Gastrocnemius medialis (tissue), 4 donors: ENCODE results near the gene IL1B.

Source experiments
- CTCF ChIP-seq, 5 experiments: fragments of 450-650 bp in 3 of 5; fragments of 200-600 bp in 2 of 5; sonication (generic) in 2 of 5; IDR thresholded peaks in 4 of 5; conservative IDR thresholded peaks in 1 of 5; 1 replicate in 4 of 5; 2 replicates in 1 of 5; pipeline ENCODE4 v1.5.1; 2016 to 2019; ENCODE audit warnings: antibody characterized with exemption in 5 of 5, mild to moderate bottlenecking in 3 of 5, moderate library complexity in 3 of 5
- POLR2A ChIP-seq, 2 donors: fragments of 450-650 bp; IDR thresholded peaks; one replicate each; pipeline ENCODE4 v1.6.1; 2017; ENCODE audit warnings: antibody characterized with exemption in 2 of 2, mild to moderate bottlenecking in 2 of 2, moderate library complexity in 2 of 2

GRCh38 chr2:112812318-112813267 is 24.0 kb downstream of the IL1B start:
- TF ChIP-seq CTCF (IDR thresholded peaks at IDR 0.05 in 4 of 5, conservative IDR thresholded peaks at IDR 0.05 in 1 of 5) = no peak
- TF ChIP-seq POLR2A (IDR thresholded peaks at IDR 0.05) = no peak
